Neutrophil (primary cell): Measurements from ENCODE around the gene CLIP1.

Source experiments
- H3K27ac ChIP-seq: fragments of 200-600 bp; sonication (generic); 2 replicates; pipeline ENCODE4 v1.5.1; 2016; ENCODE audit warnings: mild to moderate bottlenecking, moderate library complexity
- H3K27me3 ChIP-seq: fragments of 200-600 bp; sonication (generic); 2 replicates; pipeline ENCODE4 v1.6.0; 2016; ENCODE audit warnings: mild to moderate bottlenecking
- H3K36me3 ChIP-seq: fragments of 200-600 bp; sonication (generic); 2 replicates; pipeline ENCODE4 v1.5.1; 2017
- H3K4me1 ChIP-seq, 2 experiments: fragments of 200-600 bp in 1 of 2; sonication (generic) in 1 of 2; 1 replicate in 1 of 2; 2 replicates in 1 of 2; pipeline versions ENCODE4 v1.5.1 to v1.6.1; 2013 to 2016; ENCODE audit warnings: low read depth in 1 of 2, low read length in 1 of 2, mild to moderate bottlenecking in 1 of 2, moderate library complexity in 1 of 2; ENCODE audit not compliant: control insufficient read depth in 1 of 2, insufficient read depth in 1 of 2
- H3K4me3 ChIP-seq, 2 experiments: fragments of 200-600 bp in 1 of 2; sonication (generic) in 1 of 2; 1 replicate in 1 of 2; 2 replicates in 1 of 2; pipeline ENCODE4 v1.5.1; 2013 to 2016; ENCODE audit warnings: low read depth in 1 of 2, low read length in 1 of 2, mild to moderate bottlenecking in 1 of 2, moderate library complexity in 1 of 2
- H3K9me3 ChIP-seq: fragments of 200-600 bp; sonication (generic); 2 replicates; pipeline ENCODE4 v1.5.1; 2016
- CTCF ChIP-seq: fragments of 200-600 bp; sonication (generic); IDR thresholded peaks from 2 replicates; pipeline ENCODE4 v1.5.1; 2016; ENCODE audit warnings: antibody characterized with exemption

CLIP1 gene

GRCh38 chr12:122323311-122324019, 99.0 kb downstream of the CLIP1 start:
- no peak overlapping the region for H3K4me3 ChIP-seq
- TF ChIP-seq CTCF: no peak
- H3K27ac ChIP-seq: no peak overlapping the region
- H3K4me1 ChIP-seq: no peaks in the 10 kb centered on the region
- no peaks in the 10 kb centered on the region for H3K27me3 ChIP-seq
- H3K9me3 ChIP-seq: no peaks in the 10 kb centered on the region
- peaks cover 89% of the 10 kb centered on the region for H3K36me3 ChIP-seq

- TF ChIP-seq CTCF: no peak
- H3K27ac ChIP-seq: no peak overlapping the region
- H3K36me3 ChIP-seq: peaks cover 89% of the 10 kb centered on the region
Measured at GRCh38 chr12:122322501-122322900, 100.0 kb downstream of the CLIP1 start.

GRCh38 chr12:122318607-122319605, 103.6 kb downstream of the CLIP1 start:
- Histone ChIP-seq H3K36me3 (peaks cover 91% of the 10 kb centered on the region), H3K27ac (no peak overlapping the region)

More at GRCh38 chr12:122322501-122322900, 100.0 kb downstream of the CLIP1 start:
- Histone ChIP-seq H3K4me1 (no peaks in the 10 kb centered on the region), H3K27me3 (no peaks in the 10 kb centered on the region), H3K4me3 (no peak overlapping the region), H3K9me3 (no peaks in the 10 kb centered on the region)

GRCh38 chr12:122312926-122313325, 109.5 kb downstream of the CLIP1 start:
- TF ChIP-seq CTCF: no peak
- Histone ChIP-seq H3K4me1 (no peaks in the 10 kb centered on the region), H3K27ac (no peak overlapping the region), H3K27me3 (no peaks in the 10 kb centered on the region), H3K4me3 (no peak overlapping the region), H3K36me3 (peaks cover 91% of the 10 kb centered on the region), H3K9me3 (no peaks in the 10 kb centered on the region)

More at GRCh38 chr12:122318607-122319605, 103.6 kb downstream of the CLIP1 start:
- Histone ChIP-seq H3K27me3 (no peaks in the 10 kb centered on the region), H3K4me1 (no peaks in the 10 kb centered on the region), H3K4me3 (no peak overlapping the region), H3K9me3 (no peaks in the 10 kb centered on the region)
- no peak for TF ChIP-seq CTCF

- Histone ChIP-seq H3K36me3 (peaks cover 90% of the 10 kb centered on the region), H3K27me3 (no peaks in the 10 kb centered on the region), H3K9me3 (no peaks in the 10 kb centered on the region), H3K4me3 (no peak overlapping the region), H3K4me1 (no peaks in the 10 kb centered on the region), H3K27ac (no peak overlapping the region)
- TF ChIP-seq CTCF: no peak
Measured at GRCh38 chr12:122311696-122312095, 110.8 kb downstream of the CLIP1 start.
